NK-92 (cell line): ENCODE results near the gene FHIT.
"Not testable (repeated sequence)": the region's sequence is repeated elsewhere in the genome, so short reads cannot be mapped to it uniquely, and the experiment has no call there.

Experiments used
- DNase-seq: peaks from one replicate; lab custom pipeline; 2025; ENCODE audit not compliant: unreplicated experiment; lab: John Stamatoyannopoulos, UW

Gene FHIT

DNA sequence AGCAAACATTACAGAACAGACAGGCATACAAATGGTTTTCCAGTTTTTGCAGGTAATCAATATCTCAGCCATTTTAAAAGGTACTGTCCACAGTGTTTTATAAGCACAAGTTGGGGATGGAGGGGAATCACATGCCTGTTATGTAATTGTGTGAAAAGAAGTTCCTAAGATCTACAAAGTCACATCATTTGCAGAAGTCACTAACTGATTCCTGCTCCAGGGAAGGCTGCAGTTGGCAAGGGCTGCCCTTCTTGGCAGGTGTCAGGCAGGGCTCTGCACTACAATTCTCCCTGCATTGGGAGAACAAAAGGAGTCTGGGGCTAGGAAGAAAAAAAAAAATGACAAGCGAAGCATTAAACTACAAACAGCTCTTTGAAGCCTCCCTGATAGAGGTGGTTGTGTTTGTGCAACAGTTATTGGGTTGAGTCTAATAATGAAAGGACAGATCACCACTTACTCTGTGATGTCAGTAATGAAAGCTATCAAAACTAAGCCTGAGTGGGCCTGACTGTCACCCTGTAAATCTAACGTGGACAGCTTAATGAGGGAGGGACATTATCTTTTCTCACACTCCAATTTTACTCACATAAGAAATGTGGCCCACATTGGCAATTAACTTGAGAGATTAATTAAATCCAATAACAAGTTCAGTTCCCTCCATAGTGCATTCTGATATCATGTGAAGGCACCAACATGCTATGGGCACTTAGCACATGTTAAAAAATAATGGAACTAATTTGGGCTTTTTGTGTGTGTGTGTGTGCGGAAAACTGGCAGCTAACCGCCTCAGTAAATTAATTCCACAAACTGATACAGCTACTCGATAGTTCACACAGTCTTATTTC, 242.9 kb downstream of the FHIT start:
- DNase-seq = no peak

DNA sequence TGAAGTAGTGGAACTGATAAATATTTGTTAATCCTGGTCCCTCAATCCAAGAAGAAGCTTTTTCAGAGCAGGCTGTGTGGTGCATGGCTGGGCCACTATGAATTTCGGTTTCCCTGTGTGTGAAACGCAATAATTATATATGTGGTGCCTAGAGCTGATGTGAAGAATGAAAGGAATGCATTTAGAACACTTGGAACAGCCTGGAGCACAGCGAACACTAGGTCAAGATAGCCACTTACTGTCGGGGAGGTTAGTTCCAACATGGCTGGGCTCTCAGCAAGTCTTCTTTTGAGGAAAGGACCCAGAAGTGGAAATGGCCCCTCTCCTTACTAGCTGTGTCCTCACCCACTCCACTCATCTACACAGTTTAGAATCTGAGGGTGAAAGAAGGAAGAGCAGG, 245.7 kb downstream of the FHIT start:
- DNase-seq = no peak

DNA sequence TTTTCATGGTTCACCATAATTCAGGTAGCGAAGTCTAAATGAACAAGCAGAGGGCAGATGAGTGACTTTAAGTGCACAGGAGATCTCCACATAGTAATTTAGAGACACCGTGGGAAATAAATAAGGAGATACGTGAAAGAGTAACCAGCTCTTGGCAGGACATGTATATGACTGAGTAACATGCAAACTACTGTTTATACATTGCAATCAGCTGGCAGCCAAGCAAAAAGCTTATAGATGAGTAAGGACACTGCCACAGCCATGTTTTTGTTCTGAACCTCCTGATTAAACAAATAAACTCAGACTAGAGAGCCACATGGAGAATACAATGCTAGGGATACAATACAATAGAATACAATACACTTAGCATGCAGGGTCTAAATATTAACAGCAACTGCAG, 252.4 kb downstream of the FHIT start:
- no peak for DNase-seq

DNA sequence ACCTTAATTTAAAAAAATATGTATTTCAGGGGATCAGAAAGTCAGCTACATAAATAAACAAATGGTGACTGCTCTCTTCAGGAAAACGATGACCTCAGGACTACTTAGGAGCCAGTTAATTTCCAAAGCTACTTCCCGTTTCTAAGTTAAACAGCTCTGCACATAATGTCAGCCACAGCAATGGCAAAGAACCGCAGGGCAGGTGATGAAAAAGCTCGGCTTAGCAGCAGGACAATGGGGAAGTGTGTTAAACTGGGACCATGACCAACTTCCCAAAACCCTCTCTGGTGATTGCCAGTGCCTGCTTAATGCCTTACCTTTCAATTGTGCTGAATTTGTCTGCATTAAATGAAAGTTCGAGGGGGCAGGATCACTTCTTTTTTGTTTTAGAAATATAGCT, 258.9 kb downstream of the FHIT start:
- no peak for DNase-seq

- DNase-seq = no peak
Measured at GRCh38 chr3:60990442-60990730, 260.9 kb downstream of the FHIT start.

- no peak for DNase-seq
Measured at GRCh38 chr3:60989626-60990441, 261.4 kb downstream of the FHIT start.

DNA sequence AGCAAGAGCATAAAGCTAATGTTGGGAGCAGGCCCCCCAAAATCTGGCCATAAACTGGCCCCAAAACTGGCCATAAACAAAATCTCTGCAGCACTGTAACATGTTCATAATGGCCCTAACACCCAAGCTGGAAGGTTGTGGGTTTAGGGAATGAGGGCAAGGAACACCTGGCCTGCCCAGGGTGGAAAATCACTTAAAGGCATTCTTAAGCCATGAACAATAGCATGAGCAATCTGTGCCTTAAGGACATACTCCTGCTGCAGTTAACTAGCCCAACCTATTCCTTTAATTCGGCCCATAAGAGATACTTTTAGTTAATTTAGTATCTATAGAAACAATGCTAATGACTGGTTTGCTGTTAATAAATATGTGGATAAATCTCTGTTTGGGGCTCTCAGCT, 264.1 kb downstream of the FHIT start:
- DNase-seq = not testable (repeated sequence)

DNA sequence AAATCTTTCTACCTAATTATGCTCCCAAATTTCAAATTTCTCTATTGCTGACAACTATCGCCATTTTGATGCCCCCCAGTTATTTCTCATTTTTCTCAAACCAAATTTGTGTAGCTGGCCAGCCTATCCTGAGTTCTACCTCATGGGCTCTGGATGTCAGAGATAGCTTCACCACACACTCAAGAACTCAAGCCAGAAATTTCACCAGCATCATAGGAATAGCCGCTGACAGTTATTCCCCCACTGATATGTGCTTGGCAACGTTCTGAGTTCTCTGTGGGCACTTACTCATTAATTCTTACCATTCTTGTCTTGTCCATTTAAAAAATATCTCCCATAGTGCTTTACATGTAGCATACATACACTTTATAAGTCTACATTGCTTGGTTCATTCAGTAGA, 264.7 kb downstream of the FHIT start:
- DNase-seq = no peak

GRCh38 chr3:60983906-60984305, 267.3 kb downstream of the FHIT start:
- no peak for DNase-seq

GRCh38 chr3:60980342-60980692, 270.9 kb downstream of the FHIT start:
- DNase-seq = no peak

GRCh38 chr3:60979461-60980341, 271.6 kb downstream of the FHIT start:
- DNase-seq = no peak

GRCh38 chr3:60973321-60973720, 277.9 kb downstream of the FHIT start:
- no peak for DNase-seq

GRCh38 chr3:60972599-60972998, 278.7 kb downstream of the FHIT start:
- no peak for DNase-seq

DNA sequence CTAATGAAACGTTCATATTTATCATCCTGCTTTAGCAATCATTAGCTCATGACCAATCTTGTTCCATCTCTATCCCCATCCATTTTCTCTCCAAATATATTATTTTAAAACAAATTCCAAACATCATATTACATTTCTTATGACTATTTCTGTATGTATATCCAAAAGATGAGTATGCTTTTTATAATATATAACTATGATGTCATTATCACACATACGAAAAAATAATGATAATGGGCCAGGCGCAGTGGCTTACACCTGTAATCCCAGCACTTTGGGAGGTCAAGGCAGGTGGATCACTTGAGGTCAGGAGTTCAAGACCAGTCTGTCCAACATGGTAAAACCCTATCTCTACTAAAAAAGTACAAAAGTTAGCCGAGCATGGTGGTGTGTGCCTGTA, 280.4 kb downstream of the FHIT start:
- no peak for DNase-seq

- DNase-seq = no peak
Measured at GRCh38 chr3:60967141-60967540, 284.1 kb downstream of the FHIT start.

GRCh38 chr3:60957541-60957940, 293.7 kb downstream of the FHIT start:
- DNase-seq = no peak

- DNase-seq = no peak
Measured at GRCh38 chr3:60956729-60957128, 294.5 kb downstream of the FHIT start.

DNA sequence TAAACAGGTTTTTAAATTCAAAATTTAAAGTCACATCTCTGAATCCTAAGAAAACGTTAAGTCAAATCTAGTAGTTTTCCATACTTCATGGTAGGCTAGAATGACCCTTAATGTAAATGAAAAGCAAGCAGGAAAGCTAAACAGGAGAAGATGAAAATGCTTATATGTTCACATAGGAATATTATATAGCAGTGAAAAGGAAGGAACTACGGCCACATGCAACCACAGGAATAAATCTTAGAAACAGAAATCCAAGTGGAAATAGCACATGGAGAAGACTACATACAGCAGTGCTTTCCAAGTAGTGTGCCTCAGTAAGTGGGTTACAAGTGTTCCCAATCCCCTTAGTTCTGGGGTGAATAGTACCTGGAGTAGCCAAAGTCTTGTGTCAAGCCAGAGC, 296.2 kb downstream of the FHIT start:
- DNase-seq = no peak

DNA sequence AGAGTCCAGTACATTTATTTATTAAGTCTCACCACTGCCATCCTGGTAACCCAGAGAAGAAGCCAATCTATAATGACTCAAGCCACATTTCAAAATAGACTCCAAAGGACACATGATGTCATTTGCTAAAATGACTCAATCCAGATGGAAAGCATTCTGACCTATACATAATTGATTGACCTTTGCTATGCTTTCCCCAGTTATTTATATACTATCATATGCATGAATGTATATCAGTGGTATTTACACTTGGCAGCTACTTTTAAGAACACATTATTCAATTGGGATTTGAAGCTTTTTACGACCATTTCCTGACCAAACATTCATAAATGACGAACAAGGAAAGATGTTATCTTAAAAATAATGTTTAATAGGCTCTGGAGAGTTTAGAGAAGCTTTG, 297.2 kb downstream of the FHIT start:
- DNase-seq = no peak

DNA sequence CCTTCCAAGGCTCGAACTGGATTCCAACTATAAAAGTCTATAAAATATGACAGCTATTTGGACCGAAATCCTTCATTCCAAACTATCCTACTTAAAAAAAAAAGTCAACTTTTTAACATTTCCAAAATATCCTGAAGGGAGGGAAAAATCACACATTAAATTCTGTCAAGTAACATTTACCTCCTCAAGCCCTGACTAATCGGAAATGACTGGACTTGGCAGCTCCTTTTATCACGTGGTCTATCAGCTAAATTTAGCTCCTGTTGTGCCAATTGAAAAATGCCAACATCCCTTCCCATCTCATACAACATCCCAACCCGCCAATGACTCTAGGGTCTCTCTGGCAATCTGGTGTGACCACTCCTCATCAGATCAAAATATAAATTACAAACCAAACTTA, 297.9 kb downstream of the FHIT start:
- no peak for DNase-seq

DNA sequence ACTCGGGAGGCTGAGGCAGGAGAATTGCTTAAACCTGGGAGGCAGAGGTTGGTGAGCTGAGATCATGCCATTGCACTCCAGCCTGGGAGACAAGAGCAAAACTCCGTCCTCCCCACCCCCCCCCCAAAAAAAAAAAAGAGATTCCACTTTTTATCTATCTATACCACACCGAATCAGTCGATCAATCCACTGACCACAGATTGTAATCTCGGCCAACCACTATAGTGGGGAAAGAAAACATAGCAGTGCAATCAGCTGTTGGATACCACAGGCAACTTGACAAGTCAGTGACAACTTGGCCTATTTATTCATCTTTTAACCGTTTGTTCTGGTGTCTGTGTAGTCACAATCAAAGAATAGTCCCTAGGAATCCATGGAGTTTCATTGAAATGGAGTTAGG, 299.2 kb downstream of the FHIT start:
- DNase-seq = no peak

GRCh38 chr3:60949146-60949545, 302.1 kb downstream of the FHIT start:
- DNase-seq = no peak
